IMR-90 (cell line): Measurements from ENCODE around the gene HDAC8. TPM values are rescaled to one million over a fixed set of nuclear protein-coding genes. Genes with fewer than 3 reads are reported as not detected.

ENCODE experiments used
- ATAC-seq: fragments of 200-7000 bp; cut with Tn5 transposase; 2 replicates; pipeline ENCODE4 v1.9.1; 2020; ENCODE audit warnings: low read depth, mild to moderate bottlenecking, moderate library complexity
- BruUV-seq: library from RNA; stranded (reverse); fragments of 400-500 nt; replicated peaks from 2 replicates; lab custom pipeline; 2021; lab: Mats Ljungman, UMichigan
- CTCF ChIA-PET: fragments of 300-600 bp; formaldehyde crosslinking; extraction: SDS; loops from one replicate; lab custom pipeline; 2021; ENCODE audit warnings: antibody characterized with exemption; lab: Yijun Ruan, JAX
- POLR2A ChIA-PET: fragments of 300-600 bp; sonication (Branson Sonifier 250); formaldehyde crosslinking; loops from one replicate; lab custom pipeline; 2022; ENCODE audit warnings: antibody characterized with exemption; ENCODE audit not compliant: unreplicated experiment; lab: Charles Lee
- DNase-seq: peaks from one replicate; pipeline ENCODE4 v3.0.0; 2013
- H2AFZ ChIP-seq: replicated peaks from 2 replicates; pipeline ENCODE3; 2013; ENCODE audit warnings: low read length, mild to moderate bottlenecking; ENCODE audit not compliant: poor library complexity
- H2AK5ac ChIP-seq: 2 replicates; pipeline ENCODE4 v1.6.1; 2013; ENCODE audit warnings: low read depth, low read length, inconsistent platforms
- H2AK9ac ChIP-seq: replicated peaks from 2 replicates; pipeline ENCODE3; 2013; ENCODE audit warnings: mild to moderate bottlenecking, low read depth, low read length, moderate library complexity; ENCODE audit not compliant: poor library complexity
- H2BK120ac ChIP-seq: 2 replicates; pipeline ENCODE4 v1.6.1; 2013; ENCODE audit warnings: low read depth, low read length, inconsistent platforms
- H2BK15ac ChIP-seq: 3 replicates; pipeline ENCODE4 v1.6.1; 2013; ENCODE audit warnings: low read depth, low read length, inconsistent platforms
- H2BK20ac ChIP-seq: 2 replicates; pipeline ENCODE4 v1.6.1; 2013; ENCODE audit warnings: low read depth, mild to moderate bottlenecking, inconsistent platforms, low read length, moderate library complexity
- H2BK5ac ChIP-seq: 2 replicates; pipeline ENCODE4 v1.6.1; 2013; ENCODE audit warnings: mild to moderate bottlenecking, low read depth, low read length, inconsistent platforms; ENCODE audit not compliant: poor library complexity, severe bottlenecking
- H3K14ac ChIP-seq: replicated peaks from 2 replicates; pipeline ENCODE4 v1.6.1; 2013; ENCODE audit warnings: low read depth, low read length, inconsistent platforms
- H3K18ac ChIP-seq: 2 replicates; pipeline ENCODE4 v1.6.1; 2013; ENCODE audit warnings: low read depth, low read length, control low read depth
- H3K23ac ChIP-seq: 2 replicates; pipeline ENCODE4 v1.6.1; 2013; ENCODE audit warnings: low read depth, low read length, inconsistent platforms
- H3K27ac ChIP-seq: 2 replicates; pipeline ENCODE4 v1.5.1; 2013; ENCODE audit warnings: mild to moderate bottlenecking, control low read depth, low read length; ENCODE audit not compliant: insufficient read depth
- H3K27me3 ChIP-seq: 2 replicates; pipeline ENCODE4 v1.6.1; 2013; ENCODE audit warnings: low read length; ENCODE audit not compliant: control insufficient read depth, insufficient read depth
- H3K36me3 ChIP-seq: 2 replicates; pipeline ENCODE4 v1.6.1; 2013; ENCODE audit warnings: low read length, mixed read lengths; ENCODE audit not compliant: control insufficient read depth, insufficient read depth
- H3K4ac ChIP-seq: 2 replicates; pipeline ENCODE4 v1.6.1; 2013; ENCODE audit warnings: low read depth, low read length, inconsistent platforms
- H3K4me1 ChIP-seq: 2 replicates; pipeline ENCODE4 v1.6.1; 2013; ENCODE audit warnings: low read length, mixed read lengths; ENCODE audit not compliant: control insufficient read depth, insufficient read depth
- H3K4me2 ChIP-seq: 2 replicates; pipeline ENCODE4 v1.6.1; 2013; ENCODE audit warnings: low read depth, mild to moderate bottlenecking, control low read depth, low read length, moderate library complexity
- H3K4me3 ChIP-seq: 2 replicates; pipeline ENCODE4 v1.5.1; 2013; ENCODE audit warnings: low read depth, mild to moderate bottlenecking, control low read depth, low read length, moderate library complexity; ENCODE audit not compliant: insufficient read depth
- H3K56ac ChIP-seq: 2 replicates; pipeline ENCODE4 v1.6.1; 2013; ENCODE audit warnings: low read length, inconsistent platforms; ENCODE audit not compliant: insufficient read depth; ENCODE audit errors: extremely low read depth
- H3K79me1 ChIP-seq, 2 experiments: 2 replicates each; pipeline ENCODE4 v1.6.1; 2013; ENCODE audit warnings: low read length in 2 of 2, inconsistent platforms in 1 of 2, low read depth in 1 of 2
- H3K9ac ChIP-seq: 2 replicates; pipeline ENCODE4 v1.6.1; 2013; ENCODE audit warnings: low read depth, low read length, control low read depth
- H3K9me1 ChIP-seq: 2 replicates; pipeline ENCODE4 v1.6.1; 2013; ENCODE audit warnings: low read length, inconsistent platforms; ENCODE audit not compliant: insufficient read depth
- H3K9me3 ChIP-seq: 2 replicates; pipeline ENCODE4 v1.6.1; 2013; ENCODE audit warnings: low read length; ENCODE audit not compliant: control insufficient read depth, insufficient read depth
- H4K20me1 ChIP-seq: 2 replicates; pipeline ENCODE4 v1.6.1; 2013; ENCODE audit warnings: low read length, inconsistent platforms; ENCODE audit not compliant: insufficient read depth
- H4K5ac ChIP-seq: 2 replicates; pipeline ENCODE4 v1.6.1; 2013; ENCODE audit warnings: mild to moderate bottlenecking, low read depth, low read length, control low read depth
- H4K8ac ChIP-seq, 2 experiments: 2 replicates each; pipeline ENCODE4 v1.6.1; 2013; ENCODE audit warnings: low read depth in 2 of 2, low read length in 2 of 2, control low read depth in 1 of 2, inconsistent platforms in 1 of 2
- H4K91ac ChIP-seq: 2 replicates; pipeline ENCODE4 v1.6.1; 2013; ENCODE audit warnings: low read depth, low read length, inconsistent platforms; ENCODE audit not compliant: insufficient read depth
- BHLHE40 ChIP-seq: fragments of 150-350 bp; IDR thresholded peaks from 2 replicates; pipeline ENCODE4 v1.6.1; 2016; ENCODE audit warnings: mild to moderate bottlenecking, low read depth, low read length
- CEBPB ChIP-seq: IDR thresholded peaks from 2 replicates; pipeline ENCODE4 v1.6.1; 2012; ENCODE audit warnings: low read depth, low read length, improper control_type of control experiment
- CHD1 ChIP-seq: IDR thresholded peaks from 2 replicates; pipeline ENCODE4 v1.6.1; 2012; ENCODE audit warnings: low read depth, low read length, improper control_type of control experiment
- CTCF ChIP-seq: conservative IDR thresholded peaks from 2 replicates; pipeline ENCODE4 v1.5.1; 2012; ENCODE audit warnings: mild to moderate bottlenecking, low read depth, low read length, improper control_type of control experiment
- ELK1 ChIP-seq: fragments of 150-350 bp; IDR thresholded peaks from 2 replicates; pipeline ENCODE4 v1.6.1; 2016; ENCODE audit warnings: low read depth, mild to moderate bottlenecking, low read length, moderate library complexity, borderline replicate concordance
- FOS ChIP-seq: fragments of 150-350 bp; IDR thresholded peaks from 2 replicates; pipeline ENCODE4 v1.6.1; 2016; ENCODE audit warnings: low read depth, low read length
- MAFK ChIP-seq: IDR thresholded peaks from 2 replicates; pipeline ENCODE4 v1.6.1; 2012; ENCODE audit warnings: low read depth, low read length, improper control_type of control experiment
- MAZ ChIP-seq: IDR thresholded peaks from 2 replicates; pipeline ENCODE4 v1.6.1; 2012; ENCODE audit warnings: low read depth, mild to moderate bottlenecking, low read length, improper control_type of control experiment, moderate library complexity, borderline replicate concordance
- NFE2L2 ChIP-seq: fragments of 150-350 bp; IDR thresholded peaks from 2 replicates; pipeline ENCODE4 v1.6.1; 2016; ENCODE audit warnings: low read depth, mild to moderate bottlenecking, low read length
- POLR2A ChIP-seq: IDR thresholded peaks from 2 replicates; pipeline ENCODE4 v1.6.1; 2012; ENCODE audit warnings: mild to moderate bottlenecking, low read depth, low read length
- RAD21 ChIP-seq: IDR thresholded peaks from 2 replicates; pipeline ENCODE4 v1.6.1; 2012; ENCODE audit warnings: low read length, improper control_type of control experiment
- RCOR1 ChIP-seq: IDR thresholded peaks from 2 replicates; pipeline ENCODE4 v1.6.1; 2012; ENCODE audit warnings: mild to moderate bottlenecking, low read length, improper control_type of control experiment; ENCODE audit not compliant: insufficient replicate concordance
- RFX5 ChIP-seq: IDR thresholded peaks from 2 replicates; pipeline ENCODE4 v1.8.0; 2012; ENCODE audit warnings: low read depth, mild to moderate bottlenecking, low read length, moderate library complexity
- SMC3 ChIP-seq: fragments of 150-350 bp; IDR thresholded peaks from 2 replicates; pipeline ENCODE4 v1.6.1; 2016; ENCODE audit warnings: low read depth, mild to moderate bottlenecking, antibody characterized with exemption, low read length, moderate library complexity
- USF2 ChIP-seq: fragments of 150-350 bp; IDR thresholded peaks from 2 replicates; pipeline ENCODE4 v1.6.1; 2017; ENCODE audit warnings: mild to moderate bottlenecking, antibody characterized with exemption, low read length, low read depth
- WGBS, 2 experiments: methylation state at CpG; one replicate each; pipeline versions ENCODE4 v1.1.5 to v1.1.7; 2013; ENCODE audit warnings: missing lambda C conversion rate in 2 of 2; ENCODE audit not compliant: insufficient read length in 1 of 2; ENCODE audit errors: extremely low coverage in 2 of 2; 5-methylcytosine and 5-hydroxymethylcytosine counted together
- dilution Hi-C: fragments of 300-500 bp; cut with HindIII; formaldehyde crosslinking; loops from one replicate; pipeline ENCODE4 v1.14.3; 2018; ENCODE audit warnings: low sequenced_read_pairs; ENCODE audit not compliant: unreplicated experiment
- in situ Hi-C: fragments of 300-500 bp; cut with MboI; formaldehyde crosslinking; loops from 3 replicates; pipeline ENCODE4 v1.14.3; 2019; ENCODE audit warnings: low sequenced_read_pairs, inconsistent platforms, mixed read lengths
- intact Hi-C: fragments of 100-400 bp; cut with micrococcal nuclease; formaldehyde crosslinking; loops from 2 replicates; pipeline ENCODE4 v1.10.0; 2022
- polyA plus RNA-seq, 3 experiments: library from polyadenylated mRNA; depleted of rRNA; stranded (reverse); fragments of >200 nt; gene quantifications; 2 replicates each; pipeline ENCODE4 v1.2.3, GENCODE V29; 2012; ENCODE audit warnings: low replicate concordance in 1 of 3
- total RNA-seq: library from RNA; depleted of rRNA; stranded (reverse); fragments of >200 nt; gene quantifications from 2 replicates; pipeline ENCODE4 v1.2.3, GENCODE V29; 2012

The HDAC8 gene
- total and polyA plus RNA-seq, 2 of the 4 experiments (the other 2 are of a cell fraction), result 16.1 to 28.5 TPM

GRCh38 chrX:72313707-72314641, 258.7 kb downstream of the HDAC8 start:
- ATAC-seq (no peak), DNase-seq (no peak)
- Histone ChIP-seq H2AK5ac (no peak overlapping the region), H4K8ac (no peak overlapping the region), H2AK9ac (no peak overlapping the region), H2AFZ (no peak overlapping the region), H3K79me1 (no peaks in the 10 kb centered on the region), H3K27ac (no peak overlapping the region), H4K20me1 (no peaks in the 10 kb centered on the region), H2BK20ac (no peak overlapping the region), H3K36me3 (no peaks in the 10 kb centered on the region), H2BK120ac (no peak overlapping the region), H3K9me3 (no peaks in the 10 kb centered on the region), H3K27me3 (peaks cover 56% of the 10 kb centered on the region), H3K4me1 (no peaks in the 10 kb centered on the region; the same call in 1 of the 2 replicates), H3K14ac (no peak overlapping the region), H3K9ac (no peak overlapping the region), H3K18ac (no peak overlapping the region), H3K9me1 (no peaks in the 10 kb centered on the region), H3K4me2 (no peak overlapping the region), H3K56ac (no peak overlapping the region), H3K23ac (no peak overlapping the region), H2BK5ac (no peak overlapping the region), H4K5ac (no peak overlapping the region), H4K91ac (no peak overlapping the region), H3K4ac (no peak overlapping the region), H3K4me3 (no peak overlapping the region), H2BK15ac (no peak overlapping the region)
- intact Hi-C loops (no loop called here), dilution Hi-C loops (no loop called here), in situ Hi-C loops (no loop called here)
- WGBS, 2 experiments, result 23% methylated on average over 2 of the region's 8 CpGs; no CpG with 5 or more reads in 1 of the 2 experiments
- BruUV-seq, result no TSS peak
- CTCF ChIA-PET, result no interaction called here
- POLR2A ChIA-PET, result no interaction called here
- TF ChIP-seq CEBPB (no peak), MAFK (no peak), ELK1 (no peak), RAD21 (no peak), RCOR1 (no peak), POLR2A (no peak), NFE2L2 (no peak), CTCF (no peak), BHLHE40 (no peak), FOS (no peak), SMC3 (no peak), USF2 (no peak), MAZ (no peak), CHD1 (no peak), RFX5 (no peak)
